SJCRH30 (cell line): ENCODE measurements around the gene TOMM70. TPM values are rescaled to one million over a fixed set of nuclear protein-coding genes. Genes with fewer than 3 reads are reported as not detected.
"Not testable (repeated sequence)": the region's sequence is repeated elsewhere in the genome, so short reads cannot be mapped to it uniquely, and the experiment has no call there.

ENCODE experiments used
- DNase-seq, 2 experiments: peaks; one replicate each; pipeline ENCODE4 v3.0.0-alpha.2; 2015 to 2020
- H3K27ac ChIP-seq: fragments of 250-450 bp; sonication (Bioruptor Pico); 2 replicates; pipeline ENCODE4 v1.5.1; 2020; ENCODE audit warnings: mild to moderate bottlenecking, moderate library complexity
- H3K27me3 ChIP-seq: fragments of 250-450 bp; sonication (Bioruptor Pico); 2 replicates; pipeline ENCODE4 v1.5.1; 2020; ENCODE audit warnings: mild to moderate bottlenecking, moderate library complexity
- H3K36me3 ChIP-seq: fragments of 250-450 bp; sonication (Bioruptor Pico); 2 replicates; pipeline ENCODE4 v1.5.1; 2020; ENCODE audit warnings: mild to moderate bottlenecking, moderate library complexity
- H3K4me1 ChIP-seq: fragments of 250-450 bp; sonication (Bioruptor Pico); 2 replicates; pipeline ENCODE4 v1.5.1; 2020; ENCODE audit warnings: mild to moderate bottlenecking, moderate library complexity
- H3K4me3 ChIP-seq: fragments of 250-450 bp; sonication (Bioruptor Pico); 2 replicates; pipeline ENCODE4 v1.5.1; 2020; ENCODE audit warnings: mild to moderate bottlenecking, moderate library complexity
- H3K9me3 ChIP-seq: fragments of 250-450 bp; sonication (Bioruptor Pico); replicated peaks from 2 replicates; pipeline ENCODE4 v1.5.1; 2020; ENCODE audit warnings: mild to moderate bottlenecking, moderate library complexity
- total RNA-seq: library from RNA; depleted of rRNA; stranded (reverse); fragments of >200 nt; shearing (Covaris generic); gene quantifications from 2 replicates; pipeline ENCODE4 v1.2.3, GENCODE V29; 2014; rRNA removed

Gene TOMM70
- total RNA-seq: 119 and 120 TPM in 2 replicates

DNA sequence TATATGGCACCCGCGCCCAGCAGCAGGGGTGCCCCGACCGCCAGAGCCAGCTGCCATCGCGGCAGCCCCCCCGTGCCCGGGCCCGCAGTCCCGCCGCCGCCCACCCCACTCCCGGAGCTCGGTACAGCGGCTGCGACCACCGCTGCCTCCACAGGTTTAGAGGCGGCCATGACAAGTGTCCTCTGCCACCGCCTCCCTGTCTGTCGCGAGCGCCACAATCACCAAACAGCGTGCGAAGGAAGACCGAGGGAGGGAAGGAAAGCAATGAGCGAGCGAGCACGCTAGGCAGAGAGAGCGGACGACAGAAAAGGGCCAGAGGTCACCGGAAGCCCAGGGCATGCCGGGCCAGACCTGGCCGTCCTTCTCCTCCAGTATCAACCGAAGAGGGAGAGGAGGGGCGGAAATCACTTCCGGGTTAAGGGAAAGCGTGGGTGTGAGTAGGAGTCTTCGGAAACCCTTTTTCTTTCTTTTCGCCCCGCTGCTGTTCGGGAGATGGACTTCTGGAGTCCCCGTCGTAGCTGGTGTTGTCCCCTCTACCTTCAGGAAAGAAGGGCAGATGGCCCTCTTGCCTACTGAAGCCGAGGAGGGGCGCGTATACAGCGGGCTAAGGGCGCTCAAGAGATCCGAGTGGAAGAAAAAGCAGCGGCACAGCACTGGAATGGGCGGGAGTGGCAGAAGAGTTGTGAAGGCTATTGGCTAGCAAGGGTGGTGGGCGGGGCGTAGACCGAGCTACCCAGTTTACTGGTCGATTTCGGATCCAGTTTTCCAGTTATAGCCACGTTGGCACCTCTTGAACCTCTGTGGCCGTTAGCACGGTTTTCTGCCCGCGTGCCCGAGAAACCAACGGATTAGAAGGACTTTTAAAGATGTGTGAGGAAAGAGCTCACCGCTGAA lies at the start of gene TOMM70, which contains the start of gene LNP1:
Gene TOMM70 (minus strand): TSS at position 310 of the 894 bp plus-strand sequence. CDS start 140 bp downstream, at position 170.
Gene LNP1 (plus strand): TSS at position 760 of the 894 bp plus-strand sequence. CDS start 28,191 bp downstream, outside the sequence.
- no peaks in the 10 kb centered on the region for H3K27me3 ChIP-seq
- H3K9me3 ChIP-seq: no peaks in the 10 kb centered on the region
- H3K4me3 ChIP-seq: peak within 1 kb of the TSS; percentile 78
- peak within 1 kb of the TSS; percentile 93 for H3K27ac ChIP-seq
- no peaks in the 10 kb centered on the region for H3K4me1 ChIP-seq
- DNase-seq: peak; percentile 99 to 100
- peaks cover 12% of the 10 kb centered on the region for H3K36me3 ChIP-seq

DNA sequence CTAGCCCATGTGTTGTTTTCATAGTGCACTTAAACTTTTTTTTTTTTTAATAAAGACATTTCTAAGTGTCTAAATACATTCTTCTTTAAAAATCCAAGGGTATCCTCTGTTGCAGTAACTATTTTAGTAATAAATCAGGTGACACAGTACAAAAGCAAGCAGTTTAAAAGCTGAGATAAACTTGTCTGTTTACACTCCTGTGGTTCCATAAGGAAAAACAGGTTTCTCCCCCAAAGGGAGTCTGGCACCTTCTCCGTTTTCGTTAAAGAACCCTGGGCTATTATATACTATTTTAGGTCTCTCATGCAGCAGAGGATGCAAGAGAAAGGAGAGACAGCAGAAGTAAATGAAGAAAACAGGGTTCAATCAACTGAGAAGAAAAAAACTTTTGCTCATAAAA lies 48.3 kb upstream of the TOMM70 start:
- Histone ChIP-seq H3K27me3 (no peaks in the 10 kb centered on the region), H3K4me3 (no peak overlapping the region), H3K4me1 (no peaks in the 10 kb centered on the region), H3K9me3 (peaks cover 6% of the 10 kb centered on the region), H3K36me3 (no peaks in the 10 kb centered on the region; the same call in 1 of the 2 replicates), H3K27ac (no peak overlapping the region)
- DNase-seq: no peak

DNA sequence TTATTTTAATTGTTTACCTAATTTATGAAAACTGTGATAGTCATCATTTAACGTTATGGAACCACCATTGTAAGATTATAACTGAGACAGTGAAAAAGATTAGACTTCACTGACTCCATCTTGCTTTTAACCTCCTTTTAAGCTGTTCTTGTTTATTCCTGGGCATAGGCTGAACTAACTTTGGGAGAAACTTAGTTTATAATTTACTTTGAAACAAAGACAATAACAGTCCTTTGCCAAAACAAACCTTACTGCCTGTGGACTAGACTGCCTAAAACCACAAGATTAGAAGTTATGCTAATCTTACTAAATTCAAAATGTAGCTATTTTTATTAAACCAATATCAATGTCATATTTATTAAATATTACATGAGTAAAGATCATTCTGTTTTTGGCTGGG lies 47.2 kb upstream of the TOMM70 start:
- H3K27ac ChIP-seq: no peak overlapping the region
- H3K36me3 ChIP-seq: no peaks in the 10 kb centered on the region; the same call in 1 of the 2 replicates
- H3K4me3 ChIP-seq: no peak overlapping the region

DNA sequence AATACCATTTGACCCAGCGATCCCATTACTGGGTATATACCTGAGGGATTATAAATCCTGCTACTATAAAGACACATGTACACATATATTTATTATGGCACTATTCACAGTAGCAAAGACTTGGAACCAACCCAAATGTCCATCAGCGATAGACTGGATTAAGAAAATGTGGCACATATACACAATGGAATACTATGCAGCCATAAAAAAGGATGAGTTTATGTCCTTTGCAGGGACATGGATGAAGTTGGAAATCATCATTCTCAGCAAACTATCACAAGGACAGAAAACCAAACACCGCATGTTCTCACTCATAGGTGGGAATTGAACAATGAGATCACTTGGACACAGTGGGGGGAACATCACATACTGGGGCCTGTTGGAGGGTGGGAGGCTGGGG lies 46.2 kb upstream of the TOMM70 start:
- not testable (repeated sequence) for H3K9me3 ChIP-seq, H3K27me3 ChIP-seq, H3K4me3 ChIP-seq, DNase-seq, H3K36me3 ChIP-seq, H3K27ac ChIP-seq, H3K4me1 ChIP-seq

More for the DNA sequence above, 47.2 kb upstream of the TOMM70 start:
- Histone ChIP-seq H3K4me1 (no peaks in the 10 kb centered on the region), H3K27me3 (no peaks in the 10 kb centered on the region), H3K9me3 (peaks cover 6% of the 10 kb centered on the region)
- DNase-seq: no peak

- DNase-seq: no peak
These were observed 42.8 kb upstream of the TOMM70 start for GRCh38 chr3:100443690-100444089.

GRCh38 chr3:100440895-100441294 lies 40.0 kb upstream of the TOMM70 start:
- no peak overlapping the region for H3K27ac ChIP-seq
- DNase-seq: no peak
- no peaks in the 10 kb centered on the region for H3K9me3 ChIP-seq
- no peaks in the 10 kb centered on the region for H3K27me3 ChIP-seq
- H3K4me1 ChIP-seq: no peaks in the 10 kb centered on the region
- H3K4me3 ChIP-seq: no peak overlapping the region
- no peaks in the 10 kb centered on the region for H3K36me3 ChIP-seq

More at GRCh38 chr3:100443690-100444089, 42.8 kb upstream of the TOMM70 start:
- Histone ChIP-seq H3K9me3 (peaks cover 6% of the 10 kb centered on the region), H3K27me3 (no peaks in the 10 kb centered on the region), H3K4me3 (no peak overlapping the region), H3K4me1 (no peaks in the 10 kb centered on the region), H3K27ac (no peak overlapping the region), H3K36me3 (no peaks in the 10 kb centered on the region; the same call in 1 of the 2 replicates)

DNA sequence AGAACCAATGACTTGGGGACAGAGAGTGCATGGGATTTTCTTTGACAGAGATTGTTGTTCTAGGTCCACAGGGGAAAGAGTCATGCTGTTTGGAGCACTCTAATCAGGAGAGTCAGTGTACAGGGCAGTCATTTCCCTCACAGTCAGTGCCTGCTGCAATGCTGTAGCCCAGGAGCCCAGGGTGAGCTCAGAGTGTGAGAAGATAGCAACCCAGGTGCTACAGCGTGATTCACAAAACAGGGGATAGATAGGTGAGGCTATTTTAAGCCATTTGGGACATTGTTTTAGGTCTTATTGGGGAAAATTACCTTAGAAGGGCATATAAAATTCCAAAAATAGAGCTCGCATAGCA lies 37.7 kb upstream of the TOMM70 start:
- no peak overlapping the region for H3K27ac ChIP-seq
- H3K4me1 ChIP-seq: no peaks in the 10 kb centered on the region
- no peaks in the 10 kb centered on the region for H3K27me3 ChIP-seq
- DNase-seq: no peak
- H3K9me3 ChIP-seq: no peaks in the 10 kb centered on the region
- H3K4me3 ChIP-seq: no peak overlapping the region
- no peaks in the 10 kb centered on the region for H3K36me3 ChIP-seq

DNA sequence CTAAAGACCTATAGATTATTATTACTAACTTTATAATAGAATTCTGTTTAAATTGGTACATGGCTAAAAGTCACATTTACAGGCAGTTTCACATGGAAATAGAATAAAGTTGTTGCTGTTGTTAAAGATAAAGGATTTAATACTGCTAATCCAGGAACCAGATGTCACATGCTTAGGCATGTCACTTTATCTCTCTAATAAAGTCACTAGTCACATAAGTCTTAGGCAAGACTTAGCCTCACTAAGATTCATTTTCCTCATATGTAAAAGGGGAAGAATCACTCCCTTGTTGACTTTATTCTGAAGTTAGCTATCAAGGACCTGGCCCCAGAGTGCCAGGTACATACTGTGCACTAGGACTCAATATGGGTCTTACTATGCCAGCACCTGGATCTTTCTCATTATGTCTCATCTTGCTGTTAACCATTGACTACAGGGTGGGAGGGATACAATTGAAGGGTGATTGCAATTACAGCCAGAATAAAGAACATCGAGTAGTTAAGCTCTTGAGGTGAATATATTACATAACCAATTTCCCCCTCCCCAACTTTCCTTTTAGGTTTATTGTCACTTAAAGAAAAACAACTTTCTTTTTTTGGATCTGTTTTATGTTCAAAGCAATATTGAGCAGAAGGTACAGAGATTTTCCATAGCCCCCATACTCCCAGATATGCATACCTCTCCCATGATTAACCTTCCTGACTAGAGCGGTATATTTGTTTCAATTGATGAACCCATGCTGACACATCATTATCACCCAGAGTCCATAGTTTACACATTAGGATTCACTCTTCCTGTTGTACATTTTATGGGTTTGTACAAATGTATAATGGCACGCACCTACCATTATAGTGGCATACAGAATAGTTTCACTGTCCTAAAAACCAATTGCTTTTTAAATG lies 37.1 kb upstream of the TOMM70 start:
- no peak for DNase-seq
- Histone ChIP-seq H3K27me3 (no peaks in the 10 kb centered on the region), H3K4me1 (no peaks in the 10 kb centered on the region), H3K27ac (no peak overlapping the region), H3K4me3 (no peak overlapping the region), H3K36me3 (no peaks in the 10 kb centered on the region), H3K9me3 (no peaks in the 10 kb centered on the region)

- H3K27me3 ChIP-seq: no peaks in the 10 kb centered on the region
- no peaks in the 10 kb centered on the region for H3K4me1 ChIP-seq
- DNase-seq: no peak
- H3K4me3 ChIP-seq: no peak overlapping the region
- H3K9me3 ChIP-seq: no peaks in the 10 kb centered on the region
- no peak overlapping the region for H3K27ac ChIP-seq
- H3K36me3 ChIP-seq: no peaks in the 10 kb centered on the region
These were observed 36.1 kb upstream of the TOMM70 start for GRCh38 chr3:100436951-100437350.

GRCh38 chr3:100429187-100429716 lies 28.4 kb upstream of the TOMM70 start:
- no peaks in the 10 kb centered on the region for H3K27me3 ChIP-seq
- DNase-seq: no peak
- no peak overlapping the region for H3K27ac ChIP-seq
- no peaks in the 10 kb centered on the region for H3K36me3 ChIP-seq
- peaks cover 17% of the 10 kb centered on the region for H3K4me1 ChIP-seq
- no peaks in the 10 kb centered on the region for H3K9me3 ChIP-seq
- no peak overlapping the region for H3K4me3 ChIP-seq

- Histone ChIP-seq H3K27me3 (no peaks in the 10 kb centered on the region), H3K27ac (no peak overlapping the region), H3K4me3 (no peak overlapping the region), H3K36me3 (no peaks in the 10 kb centered on the region), H3K4me1 (peaks cover 17% of the 10 kb centered on the region), H3K9me3 (no peaks in the 10 kb centered on the region; the same call in 1 of the 2 replicates)
- no peak for DNase-seq
These were observed 26.8 kb upstream of the TOMM70 start for GRCh38 chr3:100427699-100428098.

- H3K4me3 ChIP-seq: no peak overlapping the region
- H3K9me3 ChIP-seq: no peaks in the 10 kb centered on the region; the same call in 1 of the 2 replicates
- H3K36me3 ChIP-seq: no peaks in the 10 kb centered on the region
- DNase-seq: no peak
- H3K27me3 ChIP-seq: no peaks in the 10 kb centered on the region
- H3K27ac ChIP-seq: no peak overlapping the region
- H3K4me1 ChIP-seq: peaks cover 17% of the 10 kb centered on the region
These were observed 25.3 kb upstream of the TOMM70 start for GRCh38 chr3:100426067-100426682.

GRCh38 chr3:100425316-100425715 lies 24.4 kb upstream of the TOMM70 start:
- no peak for DNase-seq
- no peaks in the 10 kb centered on the region for H3K27me3 ChIP-seq
- peaks cover 17% of the 10 kb centered on the region for H3K4me1 ChIP-seq
- no peak overlapping the region for H3K4me3 ChIP-seq
- no peaks in the 10 kb centered on the region; the same call in 1 of the 2 replicates for H3K9me3 ChIP-seq
- no peaks in the 10 kb centered on the region for H3K36me3 ChIP-seq
- H3K27ac ChIP-seq: no peak overlapping the region

DNA sequence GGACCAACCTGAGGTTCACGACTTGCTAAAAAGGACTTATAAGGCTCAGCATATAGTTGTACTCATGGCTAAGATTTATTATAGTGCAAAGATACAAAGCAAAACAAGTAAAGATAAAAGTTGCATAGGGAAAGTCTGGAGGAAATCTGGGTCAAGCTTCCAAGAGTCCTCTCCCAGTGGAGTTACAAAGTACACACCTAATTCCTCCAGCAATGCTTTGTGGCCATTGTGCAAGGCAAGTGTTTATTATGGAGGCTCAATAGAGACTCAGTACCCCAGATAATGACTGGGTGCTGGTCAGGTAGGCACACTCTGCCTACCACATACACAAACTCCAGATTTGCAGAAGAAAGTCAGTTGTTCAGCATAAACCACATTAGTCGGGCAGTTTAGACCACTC lies 23.4 kb upstream of the TOMM70 start:
- Histone ChIP-seq H3K4me3 (no peak overlapping the region), H3K4me1 (peaks cover 17% of the 10 kb centered on the region), H3K9me3 (no peaks in the 10 kb centered on the region; the same call in 1 of the 2 replicates), H3K27me3 (no peaks in the 10 kb centered on the region), H3K36me3 (no peaks in the 10 kb centered on the region), H3K27ac (no peak overlapping the region)
- no peak for DNase-seq
